ENCODE measurements around the gene TSHZ2.

The TSHZ2 gene, protein sequence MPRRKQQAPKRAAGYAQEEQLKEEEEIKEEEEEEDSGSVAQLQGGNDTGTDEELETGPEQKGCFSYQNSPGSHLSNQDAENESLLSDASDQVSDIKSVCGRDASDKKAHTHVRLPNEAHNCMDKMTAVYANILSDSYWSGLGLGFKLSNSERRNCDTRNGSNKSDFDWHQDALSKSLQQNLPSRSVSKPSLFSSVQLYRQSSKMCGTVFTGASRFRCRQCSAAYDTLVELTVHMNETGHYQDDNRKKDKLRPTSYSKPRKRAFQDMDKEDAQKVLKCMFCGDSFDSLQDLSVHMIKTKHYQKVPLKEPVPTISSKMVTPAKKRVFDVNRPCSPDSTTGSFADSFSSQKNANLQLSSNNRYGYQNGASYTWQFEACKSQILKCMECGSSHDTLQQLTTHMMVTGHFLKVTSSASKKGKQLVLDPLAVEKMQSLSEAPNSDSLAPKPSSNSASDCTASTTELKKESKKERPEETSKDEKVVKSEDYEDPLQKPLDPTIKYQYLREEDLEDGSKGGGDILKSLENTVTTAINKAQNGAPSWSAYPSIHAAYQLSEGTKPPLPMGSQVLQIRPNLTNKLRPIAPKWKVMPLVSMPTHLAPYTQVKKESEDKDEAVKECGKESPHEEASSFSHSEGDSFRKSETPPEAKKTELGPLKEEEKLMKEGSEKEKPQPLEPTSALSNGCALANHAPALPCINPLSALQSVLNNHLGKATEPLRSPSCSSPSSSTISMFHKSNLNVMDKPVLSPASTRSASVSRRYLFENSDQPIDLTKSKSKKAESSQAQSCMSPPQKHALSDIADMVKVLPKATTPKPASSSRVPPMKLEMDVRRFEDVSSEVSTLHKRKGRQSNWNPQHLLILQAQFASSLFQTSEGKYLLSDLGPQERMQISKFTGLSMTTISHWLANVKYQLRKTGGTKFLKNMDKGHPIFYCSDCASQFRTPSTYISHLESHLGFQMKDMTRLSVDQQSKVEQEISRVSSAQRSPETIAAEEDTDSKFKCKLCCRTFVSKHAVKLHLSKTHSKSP (N-terminal part only)

DNA sequence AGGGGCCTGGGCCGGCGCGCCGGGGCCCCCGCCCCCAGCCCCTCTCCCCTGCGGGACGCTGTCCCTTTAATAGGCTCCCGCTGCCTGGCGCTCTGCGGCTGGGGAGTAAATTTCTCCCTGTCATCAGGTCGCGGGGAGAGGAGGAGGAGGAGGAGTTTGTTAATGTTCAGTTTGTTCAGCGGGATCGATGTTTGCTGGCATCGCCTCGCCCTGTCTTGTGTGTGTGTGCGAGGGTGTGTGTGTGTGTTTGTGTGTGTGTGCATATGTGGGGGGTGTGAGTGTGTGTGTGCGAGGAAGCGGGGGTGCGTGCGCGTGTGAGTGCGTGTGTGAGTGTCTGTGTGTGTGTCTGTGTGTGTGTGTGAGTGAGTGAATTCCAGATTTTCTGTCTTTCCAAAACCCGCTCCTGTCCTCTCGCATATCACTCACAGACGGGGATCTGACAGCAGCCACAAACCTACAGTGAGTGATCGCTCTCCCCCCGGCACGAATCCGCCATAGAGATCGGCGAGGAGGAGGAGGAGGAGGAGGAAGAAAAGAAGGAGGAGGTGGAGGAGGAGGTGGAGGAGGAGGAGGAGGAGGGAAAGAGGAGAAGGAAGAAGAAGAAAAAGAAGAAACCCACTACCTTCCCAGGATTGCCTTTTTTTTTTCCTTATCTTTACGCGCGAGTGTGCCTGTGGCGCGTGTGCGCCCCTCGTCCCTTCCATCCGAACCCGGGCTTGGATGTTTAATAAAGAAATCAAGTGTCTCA, at the start of gene TSHZ2:
Gene TSHZ2, plus strand, starts transcription at position 169 of the 748 bp plus-strand sequence. CDS start 936 bp downstream, outside the sequence.
- DNase-seq (ENCODE audit: low spot score), result no peak

DNA sequence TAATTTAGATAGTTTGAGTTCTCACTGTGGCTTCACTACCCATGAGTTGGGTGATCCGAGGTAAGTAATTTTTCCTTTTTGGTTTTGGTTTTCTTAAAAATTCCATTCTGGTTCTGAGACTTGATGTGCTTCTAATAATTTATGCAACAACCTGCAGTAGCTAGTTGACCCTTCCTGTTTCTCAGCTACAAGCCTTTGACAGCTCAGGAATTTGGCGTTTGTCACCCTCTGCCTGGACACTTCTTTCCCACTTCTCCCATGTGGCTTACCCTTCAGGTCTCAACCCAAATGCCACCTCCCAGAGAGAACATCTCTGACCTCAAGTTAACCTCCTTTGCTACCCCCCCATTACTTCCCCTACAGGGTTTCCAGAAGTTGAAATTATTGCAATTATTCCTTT, 49.7 kb upstream of the TSHZ2 start:
- DNase-seq (ENCODE audit: low spot score), result no peak

- peak; percentile 95 for DNase-seq (ENCODE audit: low spot score)
These were observed 48.8 kb upstream of the TSHZ2 start for GRCh38 chr20:52923123-52923937.

DNA sequence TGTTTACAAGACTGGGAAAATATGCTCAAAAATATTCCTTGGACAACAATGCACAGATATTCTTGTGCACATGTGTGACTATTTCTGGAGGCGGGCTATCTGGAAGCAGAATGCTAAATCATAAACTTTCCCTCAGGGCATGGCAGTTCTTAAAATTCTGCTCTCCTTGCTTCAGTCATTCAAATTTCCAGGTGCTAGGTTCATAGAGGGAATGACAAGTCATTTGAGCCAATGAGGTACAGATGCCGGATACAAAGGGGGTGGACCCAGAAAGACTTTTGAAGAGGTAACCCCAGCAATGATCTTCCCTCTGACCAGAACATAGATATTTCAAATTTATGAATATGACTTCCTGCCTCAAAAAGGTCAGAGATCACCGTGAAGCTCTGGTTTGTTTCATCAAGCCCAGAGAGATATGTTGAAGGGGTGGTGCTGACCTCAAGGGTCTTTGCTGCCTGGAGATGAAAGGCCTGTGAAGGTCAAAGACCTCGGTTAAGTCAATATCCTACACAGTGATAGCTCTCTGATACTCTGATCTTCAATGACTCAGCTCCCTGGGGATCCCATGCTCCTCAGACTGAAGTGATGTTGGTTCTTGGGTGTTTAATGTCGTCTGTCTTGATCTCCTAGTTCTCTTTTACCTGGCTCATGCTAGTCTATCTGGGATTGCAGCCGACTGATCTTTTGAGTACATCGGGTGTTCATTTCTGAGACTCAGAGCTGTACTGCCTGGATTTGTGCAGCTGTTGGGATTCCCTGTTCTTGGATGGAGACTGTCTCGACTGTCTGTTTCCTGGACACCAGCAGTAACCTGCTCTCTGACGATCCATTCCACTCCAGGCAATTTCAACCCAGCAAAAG, 47.5 kb upstream of the TSHZ2 start:
- no peak for DNase-seq (ENCODE audit: low spot score)

- no peak for DNase-seq (ENCODE audit: low spot score)
These were observed 45.7 kb upstream of the TSHZ2 start for GRCh38 chr20:52926505-52926904.

- DNase-seq (ENCODE audit: low spot score), result no peak
These were observed 38.3 kb upstream of the TSHZ2 start for GRCh38 chr20:52933867-52934266.

DNA sequence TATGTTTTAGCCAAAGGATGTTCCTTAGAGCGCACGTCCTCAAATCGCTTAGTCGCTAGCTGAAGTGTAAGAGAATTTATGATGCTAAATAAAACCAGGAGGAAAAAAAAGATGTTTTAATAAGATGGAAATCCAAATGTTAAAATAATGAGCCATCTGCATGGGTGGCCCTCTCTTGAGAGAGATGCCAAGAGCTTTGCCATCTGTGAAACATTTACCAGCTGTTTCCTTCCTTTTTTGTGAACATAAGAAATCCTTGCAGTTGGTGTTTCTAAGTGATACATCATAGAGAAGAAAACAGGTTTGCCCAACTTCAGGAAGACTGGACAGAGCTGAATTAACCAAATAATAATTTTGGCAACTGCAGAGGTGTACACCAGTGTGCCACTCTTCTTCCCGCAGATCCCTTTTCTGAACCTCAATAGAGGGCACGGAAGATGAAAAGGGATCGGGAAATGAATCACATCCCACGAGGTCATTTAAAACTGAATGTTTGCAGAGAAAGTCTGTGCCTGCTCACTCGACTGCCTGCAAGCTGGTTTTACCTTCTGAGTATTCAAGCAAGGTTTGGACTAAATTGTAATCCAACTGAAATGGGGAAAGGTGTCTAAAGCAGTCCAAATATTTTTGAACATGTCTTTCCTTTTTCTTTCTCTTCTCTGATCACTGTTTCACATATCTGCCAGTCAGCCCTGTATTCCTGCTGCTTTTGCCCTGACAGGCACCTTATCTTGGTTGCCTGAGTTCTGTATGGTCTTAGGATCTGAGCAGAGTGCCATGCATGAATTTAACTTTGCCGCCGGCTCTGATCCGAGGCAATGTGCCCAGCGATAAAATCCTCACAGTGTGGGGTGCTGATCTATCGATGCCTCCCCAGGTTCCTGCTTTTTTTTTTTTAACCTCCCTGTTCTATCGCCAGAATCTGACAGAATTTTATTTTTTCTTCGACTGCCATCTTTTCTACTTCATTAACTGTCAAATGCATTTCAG, 35.5 kb upstream of the TSHZ2 start:
- DNase-seq (ENCODE audit: low spot score), result peak; percentile 16

DNA sequence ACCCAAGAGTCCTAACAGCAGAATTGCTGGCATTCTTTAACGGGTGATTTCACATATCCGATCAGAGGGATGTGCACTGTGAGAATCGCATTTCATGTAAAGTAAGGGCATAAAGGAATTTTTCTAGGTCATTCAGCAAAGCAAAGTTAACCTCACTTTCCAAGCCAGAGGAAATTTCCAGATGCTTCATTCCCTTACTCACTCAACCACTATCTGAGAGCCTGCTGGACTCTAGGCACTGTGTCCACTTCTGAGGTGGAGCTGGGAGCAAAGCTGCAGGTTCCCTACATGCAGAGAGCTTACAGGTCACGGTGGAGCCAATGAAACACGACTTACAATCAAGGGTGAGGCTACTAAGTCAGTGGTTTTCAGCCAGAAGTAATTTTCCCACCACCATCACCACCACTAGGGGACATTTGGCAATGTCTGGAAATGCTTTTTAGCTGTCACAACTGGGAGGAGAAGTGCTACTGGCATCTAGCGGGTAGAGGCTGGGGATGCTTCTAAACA, 34.5 kb upstream of the TSHZ2 start:
- DNase-seq (ENCODE audit: low spot score), result no peak

DNA sequence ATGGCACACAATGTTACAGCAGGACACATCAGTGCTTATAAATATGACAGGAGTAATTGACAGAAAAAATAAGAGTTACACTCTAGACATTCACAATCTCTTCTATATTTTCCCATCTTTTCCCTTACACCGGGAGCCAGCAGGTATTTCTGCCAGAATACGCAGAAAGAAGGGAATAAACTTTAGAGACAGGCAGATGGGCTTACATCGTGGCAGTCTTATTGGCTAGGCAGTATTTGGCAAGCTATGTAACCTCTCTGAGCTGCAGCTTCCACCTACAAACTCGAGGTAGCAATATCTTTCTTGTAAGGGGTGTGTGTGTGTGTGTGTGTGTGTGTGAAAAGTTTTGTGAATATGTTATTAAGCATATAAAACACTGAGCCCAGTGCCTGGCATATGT, 33.0 kb upstream of the TSHZ2 start:
- DNase-seq (ENCODE audit: low spot score), result no peak

GRCh38 chr20:52941808-52942207, 30.4 kb upstream of the TSHZ2 start:
- DNase-seq (ENCODE audit: low spot score), result no peak

- peak; percentile 12 for DNase-seq (ENCODE audit: low spot score)
These were observed 28.8 kb upstream of the TSHZ2 start for GRCh38 chr20:52943185-52943841.

- DNase-seq (ENCODE audit: low spot score), result no peak
These were observed 26.9 kb upstream of the TSHZ2 start for GRCh38 chr20:52945268-52945667.

DNA sequence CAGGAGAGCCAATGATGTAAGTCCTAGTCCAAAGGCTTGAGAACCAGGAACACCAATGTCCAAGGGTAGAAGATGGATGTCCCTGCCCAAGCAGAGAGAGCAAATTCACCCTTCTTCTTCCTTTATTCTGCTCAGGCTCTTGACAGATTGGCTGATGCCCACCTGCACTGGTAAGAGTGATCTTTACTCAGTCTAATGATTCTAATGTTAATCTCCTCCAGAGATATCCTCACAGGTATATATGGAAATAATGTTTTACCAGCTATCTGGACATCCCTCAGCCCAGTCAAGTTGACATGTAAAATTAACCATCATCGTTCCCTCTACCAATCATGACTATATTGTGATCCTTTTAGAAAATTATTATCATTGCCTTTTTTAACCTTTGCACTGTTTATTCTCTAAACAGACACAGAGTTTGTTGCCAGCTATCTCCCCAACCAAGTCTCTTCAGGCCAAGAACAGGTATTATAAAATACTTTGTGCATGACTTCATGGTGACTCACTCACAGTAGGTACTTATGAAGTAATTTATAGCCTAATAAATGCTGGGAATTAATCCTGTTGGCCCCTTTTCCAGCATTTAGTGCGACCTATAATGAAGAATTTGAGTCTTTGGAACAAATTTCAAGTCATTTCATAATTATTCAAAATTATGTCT, 26.2 kb upstream of the TSHZ2 start:
- DNase-seq (ENCODE audit: low spot score), result no peak

GRCh38 chr20:52948491-52948890, 23.7 kb upstream of the TSHZ2 start:
- no peak for DNase-seq (ENCODE audit: low spot score)

- DNase-seq (ENCODE audit: low spot score), result no peak
These were observed 19.1 kb upstream of the TSHZ2 start for GRCh38 chr20:52953020-52953419.

GRCh38 chr20:52954849-52955248, 17.3 kb upstream of the TSHZ2 start:
- no peak for DNase-seq (ENCODE audit: low spot score)

DNA sequence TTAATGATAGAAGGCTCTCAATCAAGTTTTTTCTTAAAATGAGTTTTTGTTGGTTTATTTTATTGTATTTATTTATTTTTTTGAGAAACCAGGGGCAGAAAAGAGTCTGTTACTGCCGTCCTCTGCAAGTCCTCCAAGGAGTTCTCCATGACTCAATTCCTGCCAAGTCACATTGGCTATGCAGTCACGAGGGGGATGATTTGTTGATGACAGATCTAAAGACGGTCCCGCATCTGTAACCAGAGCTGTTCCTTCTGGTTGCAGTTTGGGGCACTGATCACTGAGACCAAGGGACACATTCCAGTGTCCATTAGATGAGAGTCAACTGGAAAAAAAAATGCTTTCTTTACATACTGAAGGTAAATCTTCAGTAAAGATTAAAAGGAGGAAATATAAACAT, 13.9 kb upstream of the TSHZ2 start:
- peak; percentile 16 for DNase-seq (ENCODE audit: low spot score)

- DNase-seq (ENCODE audit: low spot score), result peak; percentile 44
These were observed 13.0 kb upstream of the TSHZ2 start for GRCh38 chr20:52959125-52959524.

All from kidney capillary endothelial cell (primary cell).